Activated CD8-positive, alpha-beta memory T cell treated with anti-CD3 and anti-CD28 coated beads, Interleukin-2, amount 50 U/mL, for 24 hours (primary cell): ENCODE data around the gene REXO4.
"Not testable (repeated sequence)": the region's sequence is repeated elsewhere in the genome, so short reads cannot be mapped to it uniquely, and the experiment has no call there.

ENCODE experiments used
- DNase-seq: peaks from one replicate; pipeline ENCODE4 v3.0.0-alpha.2; 2020; ENCODE audit errors: extremely low read depth

The REXO4 gene

GRCh38 chr9:133417541-133418461 is at the start of gene REXO4:
Gene REXO4 (minus strand): TSS chr9:133418010. CDS start chr9:133417844, 166 bp downstream.
- peak; percentile 67 for DNase-seq

- no peak for DNase-seq
These were observed 49.3 kb upstream of the REXO4 start for GRCh38 chr9:133467101-133467500.

GRCh38 chr9:133465984-133466383 is 48.2 kb upstream of the REXO4 start:
- DNase-seq: no peak

GRCh38 chr9:133464638-133465037 is 46.8 kb upstream of the REXO4 start:
- no peak for DNase-seq

GRCh38 chr9:133463864-133464615 is 46.2 kb upstream of the REXO4 start:
- DNase-seq: no peak

GRCh38 chr9:133463234-133463863 is 45.5 kb upstream of the REXO4 start:
- DNase-seq: no peak

- no peak for DNase-seq
These were observed 44.2 kb upstream of the REXO4 start for GRCh38 chr9:133461975-133462374.

- DNase-seq: no peak
These were observed 42.8 kb upstream of the REXO4 start for GRCh38 chr9:133460405-133461175.

- DNase-seq: peak; percentile 88
These were observed 41.9 kb upstream of the REXO4 start, which contains the start of gene CACFD1 for GRCh38 chr9:133459476-133460404. Gene CACFD1 (plus strand): TSS chr9:133459978. CDS start chr9:133460067, 89 bp downstream.

GRCh38 chr9:133458643-133459312 is 41.0 kb upstream of the REXO4 start:
- DNase-seq: no peak

- DNase-seq: no peak
These were observed 39.9 kb upstream of the REXO4 start for GRCh38 chr9:133457748-133458147.

GRCh38 chr9:133457233-133457632 is 39.4 kb upstream of the REXO4 start:
- DNase-seq: no peak

GRCh38 chr9:133456409-133456808 is 38.6 kb upstream of the REXO4 start:
- DNase-seq: no peak

- DNase-seq: no peak
These were observed 38.1 kb upstream of the REXO4 start for GRCh38 chr9:133455936-133456335.

- no peak for DNase-seq
These were observed 37.3 kb upstream of the REXO4 start for GRCh38 chr9:133454943-133455673.

- DNase-seq: no peak
These were observed 36.5 kb upstream of the REXO4 start for GRCh38 chr9:133454325-133454724.

- no peak for DNase-seq
These were observed 35.8 kb upstream of the REXO4 start for GRCh38 chr9:133453651-133454050.

- no peak for DNase-seq
These were observed 34.8 kb upstream of the REXO4 start for GRCh38 chr9:133452562-133452961.

GRCh38 chr9:133451865-133452264 is 34.1 kb upstream of the REXO4 start:
- not testable (repeated sequence) for DNase-seq
